Measurements from ENCODE around the gene MICAL2.

Gene MICAL2

GRCh38 chr11:12273618-12273995, 163.2 kb downstream of the MICAL2 start:
- no peak for DNase-seq (ENCODE audit: low read depth)

- DNase-seq (ENCODE audit: low read depth): no peak
Measured at GRCh38 chr11:12274056-12274455, 163.7 kb downstream of the MICAL2 start.

- no peak for DNase-seq (ENCODE audit: low read depth)
Measured at GRCh38 chr11:12274558-12275197, 164.3 kb downstream of the MICAL2 start.

- DNase-seq (ENCODE audit: low read depth): no peak
Measured at GRCh38 chr11:12275818-12276217, 165.4 kb downstream of the MICAL2 start.

- DNase-seq (ENCODE audit: low read depth): no peak
Measured at GRCh38 chr11:12276356-12276755, 166.0 kb downstream of the MICAL2 start.

- no peak for DNase-seq (ENCODE audit: low read depth)
Measured at GRCh38 chr11:12276831-12277475, 166.6 kb downstream of the MICAL2 start.

- no peak for DNase-seq (ENCODE audit: low read depth)
Measured at GRCh38 chr11:12278766-12279671, 168.6 kb downstream of the MICAL2 start.

GRCh38 chr11:12279672-12280108, 169.3 kb downstream of the MICAL2 start:
- DNase-seq (ENCODE audit: low read depth): no peak

- no peak for DNase-seq (ENCODE audit: low read depth)
Measured at GRCh38 chr11:12280199-12280837, 169.9 kb downstream of the MICAL2 start.

GRCh38 chr11:12280838-12281565, 170.6 kb downstream of the MICAL2 start:
- DNase-seq (ENCODE audit: low read depth): no peak

- peak; percentile 65 for DNase-seq (ENCODE audit: low read depth)
Measured at GRCh38 chr11:12281571-12282478, 171.4 kb downstream of the MICAL2 start.

- no peak for DNase-seq (ENCODE audit: low read depth)
Measured at GRCh38 chr11:12282676-12283075, 172.3 kb downstream of the MICAL2 start.

- no peak for DNase-seq (ENCODE audit: low read depth)
Measured at GRCh38 chr11:12284316-12285050, 174.1 kb downstream of the MICAL2 start.

GRCh38 chr11:12285106-12285505, 174.7 kb downstream of the MICAL2 start:
- no peak for DNase-seq (ENCODE audit: low read depth)

- no peak for DNase-seq (ENCODE audit: low read depth)
Measured at GRCh38 chr11:12285811-12286222, 175.4 kb downstream of the MICAL2 start.

- DNase-seq (ENCODE audit: low read depth): no peak
Measured at GRCh38 chr11:12286606-12287005, 176.2 kb downstream of the MICAL2 start.

- DNase-seq (ENCODE audit: low read depth): no peak
Measured at GRCh38 chr11:12287009-12287373, 176.6 kb downstream of the MICAL2 start.

GRCh38 chr11:12287374-12288211, 177.2 kb downstream of the MICAL2 start:
- DNase-seq (ENCODE audit: low read depth): no peak

All from stimulated activated CD8-positive, alpha-beta memory T cell treated with anti-CD3 and anti-CD28 coated beads, Interleukin-12 subunit alpha, Interleukin-12 subunit beta, amount 100 ng/mL, for 1 hour (primary cell).